Fibroblast of lung (primary cell): ENCODE results near the gene RNF220. TPM values are rescaled to one million over a fixed set of nuclear protein-coding genes. Genes with fewer than 3 reads are reported as not detected.

Experiments
- DNase-seq, 2 donors: peaks; one replicate each; pipeline versions ENCODE4 v3.0.0 to v3.0.0-alpha.2; 2010; ENCODE audit warnings: low read depth in 2 of 2
- H2AFZ ChIP-seq: 2 replicates; pipeline ENCODE4 v1.5.1; 2012; ENCODE audit warnings: low read length, control low read depth, inconsistent platforms
- H3K27ac ChIP-seq: 2 replicates; pipeline ENCODE4 v1.5.1; 2011; ENCODE audit warnings: low read length, control low read depth; ENCODE audit not compliant: insufficient read depth
- H3K27me3 ChIP-seq: 2 replicates; pipeline ENCODE4 v1.5.1; 2011; ENCODE audit warnings: mild to moderate bottlenecking, low read length; ENCODE audit not compliant: control insufficient read depth, insufficient read depth
- H3K36me3 ChIP-seq: 2 replicates; pipeline ENCODE4 v1.5.1; 2011; ENCODE audit warnings: low read length; ENCODE audit not compliant: control insufficient read depth, insufficient read depth
- H3K4me1 ChIP-seq: 2 replicates; pipeline ENCODE4 v1.5.1; 2011; ENCODE audit warnings: low read length; ENCODE audit not compliant: control insufficient read depth, insufficient read depth; ENCODE audit errors: extremely low read depth
- H3K4me2 ChIP-seq: 2 replicates; pipeline ENCODE4 v1.5.1; 2011; ENCODE audit warnings: low read length, control low read depth; ENCODE audit not compliant: insufficient read depth; ENCODE audit errors: extremely low read depth
- H3K4me3 ChIP-seq, 4 experiments: fragments of 200-600 bp in 1 of 4; sonication (generic) in 1 of 4; replicated peaks in 1 of 4; 2 replicates each; pipeline ENCODE4 v1.5.1; 2011 to 2016; ENCODE audit warnings: low read length in 4 of 4, low read depth in 3 of 4, mild to moderate bottlenecking in 3 of 4, control low read depth in 2 of 4, inconsistent platforms in 1 of 4, mixed read lengths in 1 of 4; ENCODE audit not compliant: insufficient read depth in 1 of 4; ENCODE audit errors: control extremely low read depth in 1 of 4
- H3K79me2 ChIP-seq: 2 replicates; pipeline ENCODE4 v1.5.1; 2012; ENCODE audit warnings: mild to moderate bottlenecking, low read length, inconsistent platforms; ENCODE audit not compliant: control insufficient read depth, insufficient read depth
- H3K9ac ChIP-seq: 2 replicates; pipeline ENCODE4 v1.5.1; 2011; ENCODE audit warnings: mild to moderate bottlenecking, low read length, control low read depth; ENCODE audit not compliant: insufficient read depth
- H3K9me3 ChIP-seq: 2 replicates; pipeline ENCODE4 v1.5.1; 2012; ENCODE audit warnings: low read depth, low read length; ENCODE audit not compliant: control insufficient read depth, insufficient read depth
- H4K20me1 ChIP-seq: 2 replicates; pipeline ENCODE4 v1.5.1; 2011; ENCODE audit warnings: low read length; ENCODE audit not compliant: control insufficient read depth, insufficient read depth; ENCODE audit errors: extremely low read depth
- CTCF ChIP-seq, 2 donors: IDR thresholded peaks in 1 of 2; conservative IDR thresholded peaks in 1 of 2; 1 replicate in 1 of 2; 2 replicates in 1 of 2; pipeline ENCODE4 v1.5.1; 2011 to 2012; ENCODE audit warnings: low read length in 2 of 2, control low read depth in 1 of 2, inconsistent platforms in 1 of 2, low read depth in 1 of 2, mild to moderate bottlenecking in 1 of 2
- EZH2 ChIP-seq: IDR thresholded peaks from 2 replicates; pipeline ENCODE4 v1.5.1; 2012; ENCODE audit warnings: low read length, control low read depth, mild to moderate bottlenecking; ENCODE audit errors: missing control alignments
- polyA plus RNA-seq, 2 donors: library from polyadenylated mRNA; depleted of rRNA in 1 of 2; stranded (reverse) in 1 of 2; unstranded in 1 of 2; fragments of >200 nt; gene quantifications; 2 replicates each; pipeline ENCODE4 v1.2.1, GENCODE V29; 2011 to 2012; ENCODE audit warnings: missing spikeins in 1 of 2
- total RNA-seq: library from RNA; depleted of rRNA; stranded (reverse); fragments of >200 nt; gene quantifications from 2 replicates; pipeline ENCODE4 v1.2.1, GENCODE V29; 2014

The RNF220 gene
- total and polyA plus RNA-seq, 2 donors (not counting 1 experiment from before 2014, with no cell fraction given): 42.3 to 52.0 TPM

- Histone ChIP-seq H3K36me3 (no peaks in the 10 kb centered on the region), H3K4me1 (no peaks in the 10 kb centered on the region), H3K4me2 (no peak overlapping the region), H3K27me3 (peaks cover 10% of the 10 kb centered on the region), H3K4me3 (no peak overlapping the region), H2AFZ (no peak overlapping the region), H3K9me3 (no peaks in the 10 kb centered on the region), H3K9ac (no peak overlapping the region), H3K27ac (no peak overlapping the region), H3K79me2 (peaks cover 1% of the 10 kb centered on the region), H4K20me1 (no peaks in the 10 kb centered on the region)
- no peak for TF ChIP-seq CTCF (conservative IDR thresholded peaks at IDR 0.05 in 1 of 2, IDR thresholded peaks at IDR 0.05 in 1 of 2; ENCODE audit: low read depth in 1 of 2, low read length in 2 of 2)
- TF ChIP-seq EZH2: no peak
- no peak for DNase-seq
These were observed 45.7 kb upstream of the RNF220 start for GRCh38 chr1:44359234-44359935.

GRCh38 chr1:44361478-44361877 is 43.6 kb upstream of the RNF220 start:
- no peaks in the 10 kb centered on the region for H3K36me3 ChIP-seq
- H3K79me2 ChIP-seq: no peaks in the 10 kb centered on the region
- H3K4me1 ChIP-seq: no peaks in the 10 kb centered on the region
- H3K27me3 ChIP-seq: peaks cover 14% of the 10 kb centered on the region
- no peak overlapping the region for H2AFZ ChIP-seq
- no peaks in the 10 kb centered on the region for H3K9me3 ChIP-seq
- no peak overlapping the region for H3K9ac ChIP-seq
- H3K4me3 ChIP-seq: no peak overlapping the region
- no peak for DNase-seq
- no peak for TF ChIP-seq CTCF (conservative IDR thresholded peaks at IDR 0.05 in 1 of 2, IDR thresholded peaks at IDR 0.05 in 1 of 2; ENCODE audit: low read depth in 1 of 2, low read length in 2 of 2)
- no peak for TF ChIP-seq EZH2
- H3K27ac ChIP-seq: no peak overlapping the region
- no peaks in the 10 kb centered on the region for H4K20me1 ChIP-seq
- no peak overlapping the region for H3K4me2 ChIP-seq

GRCh38 chr1:44366371-44366975 is 38.6 kb upstream of the RNF220 start:
- peaks cover 29% of the 10 kb centered on the region for H3K27me3 ChIP-seq

More at GRCh38 chr1:44366371-44366975, 38.6 kb upstream of the RNF220 start:
- H3K79me2 ChIP-seq: no peaks in the 10 kb centered on the region
- H3K9me3 ChIP-seq: no peaks in the 10 kb centered on the region
- no peaks in the 10 kb centered on the region for H3K36me3 ChIP-seq
- no peak for DNase-seq
- no peak overlapping the region for H3K9ac ChIP-seq
- no peak overlapping the region for H3K27ac ChIP-seq
- H4K20me1 ChIP-seq: no peaks in the 10 kb centered on the region
- H3K4me2 ChIP-seq: no peak overlapping the region
- H3K4me3 ChIP-seq: no peak overlapping the region
- no peaks in the 10 kb centered on the region for H3K4me1 ChIP-seq
- TF ChIP-seq EZH2 (no peak), CTCF (conservative IDR thresholded peaks at IDR 0.05 in 1 of 2, IDR thresholded peaks at IDR 0.05 in 1 of 2; ENCODE audit: low read depth in 1 of 2, low read length in 2 of 2) (no peak)
- no peak overlapping the region for H2AFZ ChIP-seq
